Liver (tissue), 3 donors: ENCODE results near the gene MARS1.
"Not testable (repeated sequence)": the region's sequence is repeated elsewhere in the genome, so short reads cannot be mapped to it uniquely, and the experiment has no call there.

Experiments
- JUND ChIP-seq, 2 donors: IDR thresholded peaks; 2 replicates each; pipeline ENCODE4 v1.6.1; 2016; ENCODE audit warnings: antibody characterized with exemption in 2 of 2
- MAX ChIP-seq: IDR thresholded peaks from 2 replicates; pipeline ENCODE4 v1.6.1; 2016; ENCODE audit warnings: antibody characterized with exemption
- RAD21 ChIP-seq, 2 donors: IDR thresholded peaks; 2 replicates each; pipeline ENCODE4 v1.6.1; 2016; ENCODE audit warnings: antibody characterized with exemption in 2 of 2, mild to moderate bottlenecking in 2 of 2
- TF ChIP-seq, protein P1 (sequence below): fragments of 150-350 bp; IDR thresholded peaks from 2 replicates; pipeline ENCODE4 v1.5.1; 2017; ENCODE audit warnings: improper control_type of control experiment, low read depth, low read length; ENCODE audit not compliant: missing input control
- TF ChIP-seq, protein P2 (sequence below): IDR thresholded peaks from 2 replicates; pipeline ENCODE4 v1.6.1; 2016; ENCODE audit warnings: antibody characterized with exemption, mild to moderate bottlenecking
- donor health status: healthy.
- donor health status: healthy.

GRCh38 chr12:57441393-57441792 lies 46.5 kb upstream of the MARS1 start:
- TF ChIP-seq, protein P1, sequence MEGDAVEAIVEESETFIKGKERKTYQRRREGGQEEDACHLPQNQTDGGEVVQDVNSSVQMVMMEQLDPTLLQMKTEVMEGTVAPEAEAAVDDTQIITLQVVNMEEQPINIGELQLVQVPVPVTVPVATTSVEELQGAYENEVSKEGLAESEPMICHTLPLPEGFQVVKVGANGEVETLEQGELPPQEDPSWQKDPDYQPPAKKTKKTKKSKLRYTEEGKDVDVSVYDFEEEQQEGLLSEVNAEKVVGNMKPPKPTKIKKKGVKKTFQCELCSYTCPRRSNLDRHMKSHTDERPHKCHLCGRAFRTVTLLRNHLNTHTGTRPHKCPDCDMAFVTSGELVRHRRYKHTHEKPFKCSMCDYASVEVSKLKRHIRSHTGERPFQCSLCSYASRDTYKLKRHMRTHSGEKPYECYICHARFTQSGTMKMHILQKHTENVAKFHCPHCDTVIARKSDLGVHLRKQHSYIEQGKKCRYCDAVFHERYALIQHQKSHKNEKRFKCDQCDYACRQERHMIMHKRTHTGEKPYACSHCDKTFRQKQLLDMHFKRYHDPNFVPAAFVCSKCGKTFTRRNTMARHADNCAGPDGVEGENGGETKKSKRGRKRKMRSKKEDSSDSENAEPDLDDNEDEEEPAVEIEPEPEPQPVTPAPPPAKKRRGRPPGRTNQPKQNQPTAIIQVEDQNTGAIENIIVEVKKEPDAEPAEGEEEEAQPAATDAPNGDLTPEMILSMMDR: not testable (repeated sequence)
- TF ChIP-seq, protein P2, sequence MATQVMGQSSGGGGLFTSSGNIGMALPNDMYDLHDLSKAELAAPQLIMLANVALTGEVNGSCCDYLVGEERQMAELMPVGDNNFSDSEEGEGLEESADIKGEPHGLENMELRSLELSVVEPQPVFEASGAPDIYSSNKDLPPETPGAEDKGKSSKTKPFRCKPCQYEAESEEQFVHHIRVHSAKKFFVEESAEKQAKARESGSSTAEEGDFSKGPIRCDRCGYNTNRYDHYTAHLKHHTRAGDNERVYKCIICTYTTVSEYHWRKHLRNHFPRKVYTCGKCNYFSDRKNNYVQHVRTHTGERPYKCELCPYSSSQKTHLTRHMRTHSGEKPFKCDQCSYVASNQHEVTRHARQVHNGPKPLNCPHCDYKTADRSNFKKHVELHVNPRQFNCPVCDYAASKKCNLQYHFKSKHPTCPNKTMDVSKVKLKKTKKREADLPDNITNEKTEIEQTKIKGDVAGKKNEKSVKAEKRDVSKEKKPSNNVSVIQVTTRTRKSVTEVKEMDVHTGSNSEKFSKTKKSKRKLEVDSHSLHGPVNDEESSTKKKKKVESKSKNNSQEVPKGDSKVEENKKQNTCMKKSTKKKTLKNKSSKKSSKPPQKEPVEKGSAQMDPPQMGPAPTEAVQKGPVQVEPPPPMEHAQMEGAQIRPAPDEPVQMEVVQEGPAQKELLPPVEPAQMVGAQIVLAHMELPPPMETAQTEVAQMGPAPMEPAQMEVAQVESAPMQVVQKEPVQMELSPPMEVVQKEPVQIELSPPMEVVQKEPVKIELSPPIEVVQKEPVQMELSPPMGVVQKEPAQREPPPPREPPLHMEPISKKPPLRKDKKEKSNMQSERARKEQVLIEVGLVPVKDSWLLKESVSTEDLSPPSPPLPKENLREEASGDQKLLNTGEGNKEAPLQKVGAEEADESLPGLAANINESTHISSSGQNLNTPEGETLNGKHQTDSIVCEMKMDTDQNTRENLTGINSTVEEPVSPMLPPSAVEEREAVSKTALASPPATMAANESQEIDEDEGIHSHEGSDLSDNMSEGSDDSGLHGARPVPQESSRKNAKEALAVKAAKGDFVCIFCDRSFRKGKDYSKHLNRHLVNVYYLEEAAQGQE: not testable (repeated sequence)
- not testable (repeated sequence) for TF ChIP-seq RAD21 (IDR thresholded peaks at IDR 0.05); MAX; JUND (IDR thresholded peaks at IDR 0.05)
